GM18505 (cell line): ENCODE measurements around the gene PRKCSH.
"Not testable (repeated sequence)": the region's sequence is repeated elsewhere in the genome, so short reads cannot be mapped to it uniquely, and the experiment has no call there.

Experiments used
- ATAC-seq: cut with Tn5 transposase; IDR thresholded peaks from one replicate; pipeline ENCODE4 v1.9.1; 2021; ENCODE audit not compliant: unreplicated experiment
- POLR2A ChIP-seq: IDR thresholded peaks from 4 replicates; pipeline ENCODE4 v1.6.1; 2011; ENCODE audit warnings: borderline replicate concordance; ENCODE audit not compliant: insufficient read depth, insufficient read length; ENCODE audit errors: extremely low read depth

Gene PRKCSH

GRCh38 chr19:11435057-11435832 is at the start of gene PRKCSH, which contains the start of gene ODAD3:
Gene PRKCSH, plus strand, starts transcription at chr19:11435635. Its CDS starts 483 bp downstream, at chr19:11436118.
Gene ODAD3, minus strand, starts transcription at chr19:11435121. Its CDS starts 105 bp downstream, at chr19:11435016.
- ATAC-seq: peak; percentile 84
- peak; percentile 82 for TF ChIP-seq POLR2A

GRCh38 chr19:11387162-11388034 is 48.0 kb upstream of the PRKCSH start:
- TF ChIP-seq POLR2A: no peak

GRCh38 chr19:11390359-11390758 is 45.1 kb upstream of the PRKCSH start:
- no peak for TF ChIP-seq POLR2A
- ATAC-seq: no peak

More at GRCh38 chr19:11387162-11388034, 48.0 kb upstream of the PRKCSH start:
- ATAC-seq: no peak

GRCh38 chr19:11390933-11391680 is 44.3 kb upstream of the PRKCSH start:
- no peak for TF ChIP-seq POLR2A
- no peak for ATAC-seq

- no peak for TF ChIP-seq POLR2A
- no peak for ATAC-seq
These were observed 38.3 kb upstream of the PRKCSH start for GRCh38 chr19:11397089-11397610.

GRCh38 chr19:11399667-11400066 is 35.8 kb upstream of the PRKCSH start:
- TF ChIP-seq POLR2A: no peak
- ATAC-seq: no peak

- no peak for ATAC-seq
- TF ChIP-seq POLR2A: no peak
These were observed 34.6 kb upstream of the PRKCSH start for GRCh38 chr19:11400798-11401197.

- no peak for TF ChIP-seq POLR2A
- ATAC-seq: no peak
These were observed 33.5 kb upstream of the PRKCSH start for GRCh38 chr19:11401808-11402543.

GRCh38 chr19:11404588-11405222 is 30.7 kb upstream of the PRKCSH start:
- no peak for ATAC-seq
- no peak for TF ChIP-seq POLR2A

GRCh38 chr19:11405846-11406643 is 29.4 kb upstream of the PRKCSH start:
- ATAC-seq: no peak
- no peak for TF ChIP-seq POLR2A

GRCh38 chr19:11406703-11407236 is 28.7 kb upstream of the PRKCSH start:
- not testable (repeated sequence) for ATAC-seq
